Endothelial cell of umbilical vein (primary cell): Measurements from ENCODE around the gene S100A4. TPM values are rescaled to one million over a fixed set of nuclear protein-coding genes. Genes with fewer than 3 reads are reported as not detected.

Experiments used
- BruUV-seq: library from RNA; stranded (reverse); fragments of 400-500 nt; replicated peaks from 2 replicates; lab custom pipeline; 2021; lab: Mats Ljungman, UMichigan
- CTCF ChIA-PET: fragments of 300-600, 350-600 bp; sonication (Branson Sonifier 250); formaldehyde crosslinking; loops from one replicate; lab custom pipeline; 2021; ENCODE audit warnings: antibody characterized with exemption, inconsistent platforms; lab: Charles Lee
- POLR2A ChIA-PET: fragments of 300-600, 350-600 bp; sonication (Branson Sonifier 250); formaldehyde crosslinking; loops from one replicate; lab custom pipeline; 2021; ENCODE audit warnings: antibody characterized with exemption, inconsistent platforms; lab: Charles Lee
- DNase-seq: peaks from one replicate; pipeline ENCODE4 v3.0.0-alpha.2; 2011; ENCODE audit warnings: low read depth, low spot score
- FAIRE-seq: peaks from 2 replicates; lab custom pipeline; 2011; peaks lifted over from hg19 to GRCh38; lab: Jason Lieb, UNC
- H2AFZ ChIP-seq: 2 replicates; pipeline ENCODE4 v1.6.0; 2012; ENCODE audit warnings: low read depth, low read length, control low read depth, inconsistent platforms
- H3K27ac ChIP-seq: 2 replicates; pipeline ENCODE4 v1.5.1; 2011; ENCODE audit warnings: low read depth, mild to moderate bottlenecking, control low read depth, low read length, moderate library complexity; ENCODE audit not compliant: insufficient read depth
- H3K27me3 ChIP-seq, 2 experiments: 2 replicates each; pipeline versions ENCODE4 v1.6.0 to v1.6.1; 2011; ENCODE audit warnings: low read length in 2 of 2, mixed read lengths in 1 of 2; ENCODE audit not compliant: control insufficient read depth in 2 of 2, insufficient read depth in 2 of 2
- H3K36me3 ChIP-seq, 2 experiments: 2 replicates in 1 of 2; 3 replicates in 1 of 2; pipeline ENCODE4 v1.5.1; 2011; ENCODE audit warnings: low read length in 2 of 2, mild to moderate bottlenecking in 1 of 2, moderate library complexity in 1 of 2; ENCODE audit not compliant: control insufficient read depth in 2 of 2, insufficient read depth in 2 of 2; ENCODE audit errors: extremely low read depth in 1 of 2
- H3K4me1 ChIP-seq: 3 replicates; pipeline ENCODE4 v1.5.1; 2011; ENCODE audit warnings: mild to moderate bottlenecking, low read length; ENCODE audit not compliant: control insufficient read depth, insufficient read depth; ENCODE audit errors: extremely low read depth
- H3K4me2 ChIP-seq: 2 replicates; pipeline ENCODE4 v1.6.1; 2011; ENCODE audit warnings: low read length, control low read depth, mixed read lengths; ENCODE audit not compliant: insufficient read depth
- H3K4me3 ChIP-seq, 3 experiments: fragments of 200-600 bp in 1 of 3; sonication (generic), shearing (Covaris generic) in 1 of 3; replicated peaks in 1 of 3; 2 replicates each; pipeline ENCODE4 v1.5.1; 2011 to 2016; ENCODE audit warnings: control low read depth in 3 of 3, low read length in 3 of 3, mild to moderate bottlenecking in 2 of 3, inconsistent platforms in 1 of 3, low read depth in 1 of 3, moderate library complexity in 1 of 3; ENCODE audit not compliant: insufficient read depth in 1 of 3
- H3K79me2 ChIP-seq: 2 replicates; pipeline ENCODE4 v1.6.0; 2012; ENCODE audit warnings: low read length, inconsistent platforms; ENCODE audit not compliant: control insufficient read depth, insufficient read depth
- H3K9ac ChIP-seq: replicated peaks from 2 replicates; pipeline ENCODE3; 2011; ENCODE audit warnings: low read length, control low read depth; ENCODE audit not compliant: insufficient read depth; ENCODE audit errors: extremely low read depth
- H3K9me1 ChIP-seq: replicated peaks from 3 replicates; pipeline ENCODE4 v1.6.0; 2011; ENCODE audit warnings: mild to moderate bottlenecking, low read length; ENCODE audit not compliant: control insufficient read depth, insufficient read depth; ENCODE audit errors: extremely low read depth
- H3K9me3 ChIP-seq: replicated peaks from 2 replicates; pipeline ENCODE4 v1.5.1; 2012; ENCODE audit warnings: low read length, inconsistent platforms; ENCODE audit not compliant: control insufficient read depth, insufficient read depth
- H4K20me1 ChIP-seq: replicated peaks from 2 replicates; pipeline ENCODE3; 2011; ENCODE audit warnings: mild to moderate bottlenecking, low read length; ENCODE audit not compliant: control insufficient read depth, insufficient read depth; ENCODE audit errors: extremely low read depth
- CTCF ChIP-seq, 2 donors: IDR thresholded peaks; 1 replicate in 1 of 2; 2 replicates in 1 of 2; pipeline ENCODE4 v1.5.1; 2011; ENCODE audit warnings: low read length in 2 of 2, mild to moderate bottlenecking in 2 of 2, moderate library complexity in 2 of 2, control low read depth in 1 of 2, inconsistent platforms in 1 of 2, low read depth in 1 of 2; ENCODE audit not compliant: insufficient read depth in 1 of 2; ENCODE audit errors: extremely low read depth in 1 of 2
- EZH2 ChIP-seq: IDR thresholded peaks from 2 replicates; pipeline ENCODE4 v1.6.1; 2012; ENCODE audit warnings: borderline replicate concordance, low read depth, mild to moderate bottlenecking, moderate library complexity, low read length, inconsistent platforms; ENCODE audit not compliant: severe bottlenecking
- FOS ChIP-seq: IDR thresholded peaks from 2 replicates; pipeline ENCODE4 v1.6.1; 2011; ENCODE audit warnings: mild to moderate bottlenecking, low read length, moderate library complexity, borderline replicate concordance; ENCODE audit not compliant: insufficient read depth
- GATA2 ChIP-seq: IDR thresholded peaks from 2 replicates; pipeline ENCODE4 v1.7.0; 2011; ENCODE audit warnings: low read depth, mild to moderate bottlenecking, moderate library complexity, mixed read lengths, low read length; ENCODE audit not compliant: insufficient read length, insufficient read depth
- JUN ChIP-seq: IDR thresholded peaks from 2 replicates; pipeline ENCODE4 v1.6.1; 2011; ENCODE audit warnings: borderline replicate concordance, low read depth; ENCODE audit not compliant: insufficient read length, insufficient read depth
- MAX ChIP-seq: IDR thresholded peaks from 2 replicates; pipeline ENCODE4 v1.6.1; 2011; ENCODE audit not compliant: insufficient read depth, insufficient read length
- MYC ChIP-seq: IDR thresholded peaks from one replicate; pipeline ENCODE4 v1.6.1; 2011; ENCODE audit warnings: mild to moderate bottlenecking, low read depth, low read length
- POLR2A ChIP-seq: IDR thresholded peaks from 2 replicates; pipeline ENCODE4 v1.6.1; 2012; ENCODE audit warnings: low read depth, mild to moderate bottlenecking, control low read depth, low read length
- POLR2AphosphoS5 ChIP-seq: IDR thresholded peaks from 2 replicates; pipeline ENCODE4 v1.6.1; 2012; ENCODE audit warnings: low read depth, mild to moderate bottlenecking, control low read depth, low read length, moderate library complexity; ENCODE audit not compliant: insufficient read depth
- dilution Hi-C: fragments of 300-500 bp; cut with MboI; formaldehyde crosslinking; loops from one replicate; pipeline ENCODE4 v1.15.0; 2019; ENCODE audit warnings: low sequenced_read_pairs; ENCODE audit not compliant: extremely low pct_ligation_motif_present
- intact Hi-C: fragments of 100-400 bp; cut with micrococcal nuclease; formaldehyde crosslinking; loops from one replicate; pipeline ENCODE4 v1.10.0; 2022
- polyA plus RNA-seq, 4 experiments: library from polyadenylated mRNA; depleted of rRNA in 3 of 4; stranded (reverse) in 3 of 4; unstranded in 1 of 4; fragments of >200 nt; gene quantifications; 2 replicates each; pipeline versions ENCODE4 v1.2.1 to v1.2.3, GENCODE V29; 2011 to 2012; ENCODE audit warnings: missing spikeins in 1 of 4
- total RNA-seq: library from RNA; stranded (reverse); gene quantifications from 2 replicates; pipeline ENCODE4 v1.2.3, GENCODE V29; 2021

S100A4 gene
- total and polyA plus RNA-seq, 2 donors (not counting 3 experiments of a cell fraction or from before 2014, with no cell fraction given) = 1.1 TPM; not detected in 1

- intact Hi-C loops (loop anchor here (1.0 kb wide), 2 partner anchors 30 to 143 kb away; no protein-coding TSS in a partner anchor), dilution Hi-C loops (no loop called here)
- FAIRE-seq = no peak
These were observed 50.1 kb downstream of the S100A4 start for GRCh38 chr1:153495536-153495935.

More at GRCh38 chr1:153495536-153495935, 50.1 kb downstream of the S100A4 start:
- no peaks in the 10 kb centered on the region for H3K36me3 ChIP-seq
- H3K4me3 ChIP-seq = no peak overlapping the region
- BruUV-seq = no TSS peak
- no peak overlapping the region for H3K4me2 ChIP-seq
- POLR2A ChIA-PET = no interaction called here
- H3K9me3 ChIP-seq = no peaks in the 10 kb centered on the region
- TF ChIP-seq FOS = no peak
- TF ChIP-seq POLR2A = no peak
- no peak for TF ChIP-seq POLR2AphosphoS5
- no peak for TF ChIP-seq MAX
- no peak for TF ChIP-seq EZH2
- no peak for TF ChIP-seq JUN
- no peak for TF ChIP-seq CTCF (IDR thresholded peaks at IDR 0.05; ENCODE audit: extremely low read depth in 1 of 2, insufficient read depth in 1 of 2, low read depth in 1 of 2, low read length in 2 of 2)
- TF ChIP-seq MYC = no peak
- TF ChIP-seq GATA2 = no peak
- H3K27ac ChIP-seq = no peak overlapping the region
- no peak for DNase-seq
- H3K79me2 ChIP-seq = no peaks in the 10 kb centered on the region
- no peak overlapping the region for H2AFZ ChIP-seq
- no peaks in the 10 kb centered on the region for H3K4me1 ChIP-seq
- H3K9me1 ChIP-seq = no peaks in the 10 kb centered on the region
- CTCF ChIA-PET = interaction anchor here (0.6 to 6.4 kb wide), 18 partner anchors 8 to 256 kb away, joined by 3 to 331 read pairs (median 4); partner anchors contain the start of genes PGLYRP4, S100A6 and S100A9
- H3K27me3 ChIP-seq = peaks cover 7 to 16% of the 10 kb centered on the region in 2 experiments
- H3K9ac ChIP-seq = no peak overlapping the region
- H4K20me1 ChIP-seq = no peaks in the 10 kb centered on the region
